ENCODE data around the gene USPL1. TPM values are rescaled to one million over a fixed set of nuclear protein-coding genes. Genes with fewer than 3 reads are reported as not detected.

USPL1 gene
- polyA plus RNA-seq, 1 donor from 2014 or later: 60.1 TPM

DNA sequence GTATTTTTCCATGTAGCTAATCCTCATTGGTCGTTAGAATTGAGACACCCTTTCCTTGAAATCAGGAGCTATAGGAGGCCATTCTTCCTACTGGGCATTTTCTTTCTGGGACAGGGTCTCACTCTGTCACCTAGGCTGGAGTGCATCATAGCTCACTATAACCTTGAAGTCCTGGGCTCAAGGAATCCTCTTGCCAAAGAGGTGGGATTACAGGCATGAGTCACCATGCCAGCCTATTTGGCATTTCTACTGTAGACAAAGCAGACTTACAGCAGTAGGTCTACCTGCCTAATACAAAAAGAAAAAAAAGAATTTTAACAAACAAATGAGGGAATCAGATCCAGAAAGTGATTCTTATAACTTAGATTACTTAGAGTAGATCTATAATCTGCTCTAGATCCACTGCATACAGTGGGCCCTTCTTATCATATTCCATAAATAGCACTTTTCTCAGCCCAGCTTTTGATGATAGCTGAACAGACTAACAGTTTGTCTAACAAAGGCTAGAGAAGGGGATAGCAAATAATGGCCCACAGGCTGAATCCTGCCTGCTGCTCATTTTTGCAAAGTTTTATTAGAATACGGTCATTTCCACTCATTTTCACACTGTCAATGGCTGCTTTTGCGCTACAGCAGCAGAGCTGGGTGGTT lies 36.7 kb upstream of the USPL1 start:
- Histone ChIP-seq H2AFZ (ENCODE audit: low read depth, low read length) (no peak overlapping the region), H3K27ac (ENCODE audit: low read length) (no peak overlapping the region), H3K9me3 (ENCODE audit: low read length) (no peaks in the 10 kb centered on the region), H4K20me1 (ENCODE audit: insufficient read depth) (no peaks in the 10 kb centered on the region), H3K9ac (ENCODE audit: low read length) (no peak overlapping the region), H3K4me2 (ENCODE audit: low read length) (no peak overlapping the region), H3K9me2 (ENCODE audit: insufficient read depth, low read length) (no peaks in the 10 kb centered on the region), H3F3A (ENCODE audit: insufficient read depth, low read length, poor library complexity, severe bottlenecking) (no peaks in the 10 kb centered on the region), H3K36me3 (ENCODE audit: insufficient read depth, low read length) (no peaks in the 10 kb centered on the region), H3K4me3 (ENCODE audit: low read length) (no peak overlapping the region), H3K79me2 (replicated peaks; ENCODE audit: insufficient read depth, low read length) (no peaks in the 10 kb centered on the region), H3K27me3 (ENCODE audit: insufficient read depth, low read depth, low read length) (no peaks in the 10 kb centered on the region)
- TF ChIP-seq EZH2 (IDR thresholded peaks at IDR 0.05; ENCODE audit: borderline replicate concordance, insufficient read depth, low read length, poor library complexity, severe bottlenecking): no peak
- TF ChIP-seq EP300 (conservative IDR thresholded peaks at IDR 0.05; ENCODE audit: poor library complexity, severe bottlenecking): no peak
- no peak for TF ChIP-seq SMC3 (conservative IDR thresholded peaks at IDR 0.05; ENCODE audit: poor library complexity)
- TF ChIP-seq TAF1 (IDR thresholded peaks at IDR 0.05; ENCODE audit: low read depth): no peak
- TF ChIP-seq RAD21 (conservative IDR thresholded peaks at IDR 0.05): no peak
- TF ChIP-seq, protein P1, sequence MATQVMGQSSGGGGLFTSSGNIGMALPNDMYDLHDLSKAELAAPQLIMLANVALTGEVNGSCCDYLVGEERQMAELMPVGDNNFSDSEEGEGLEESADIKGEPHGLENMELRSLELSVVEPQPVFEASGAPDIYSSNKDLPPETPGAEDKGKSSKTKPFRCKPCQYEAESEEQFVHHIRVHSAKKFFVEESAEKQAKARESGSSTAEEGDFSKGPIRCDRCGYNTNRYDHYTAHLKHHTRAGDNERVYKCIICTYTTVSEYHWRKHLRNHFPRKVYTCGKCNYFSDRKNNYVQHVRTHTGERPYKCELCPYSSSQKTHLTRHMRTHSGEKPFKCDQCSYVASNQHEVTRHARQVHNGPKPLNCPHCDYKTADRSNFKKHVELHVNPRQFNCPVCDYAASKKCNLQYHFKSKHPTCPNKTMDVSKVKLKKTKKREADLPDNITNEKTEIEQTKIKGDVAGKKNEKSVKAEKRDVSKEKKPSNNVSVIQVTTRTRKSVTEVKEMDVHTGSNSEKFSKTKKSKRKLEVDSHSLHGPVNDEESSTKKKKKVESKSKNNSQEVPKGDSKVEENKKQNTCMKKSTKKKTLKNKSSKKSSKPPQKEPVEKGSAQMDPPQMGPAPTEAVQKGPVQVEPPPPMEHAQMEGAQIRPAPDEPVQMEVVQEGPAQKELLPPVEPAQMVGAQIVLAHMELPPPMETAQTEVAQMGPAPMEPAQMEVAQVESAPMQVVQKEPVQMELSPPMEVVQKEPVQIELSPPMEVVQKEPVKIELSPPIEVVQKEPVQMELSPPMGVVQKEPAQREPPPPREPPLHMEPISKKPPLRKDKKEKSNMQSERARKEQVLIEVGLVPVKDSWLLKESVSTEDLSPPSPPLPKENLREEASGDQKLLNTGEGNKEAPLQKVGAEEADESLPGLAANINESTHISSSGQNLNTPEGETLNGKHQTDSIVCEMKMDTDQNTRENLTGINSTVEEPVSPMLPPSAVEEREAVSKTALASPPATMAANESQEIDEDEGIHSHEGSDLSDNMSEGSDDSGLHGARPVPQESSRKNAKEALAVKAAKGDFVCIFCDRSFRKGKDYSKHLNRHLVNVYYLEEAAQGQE (IDR thresholded peaks at IDR 0.05; ENCODE audit: borderline replicate concordance): no peak
- TF ChIP-seq MXI1 (conservative IDR thresholded peaks at IDR 0.05; ENCODE audit: poor library complexity, severe bottlenecking): no peak
- TF ChIP-seq, protein P2, sequence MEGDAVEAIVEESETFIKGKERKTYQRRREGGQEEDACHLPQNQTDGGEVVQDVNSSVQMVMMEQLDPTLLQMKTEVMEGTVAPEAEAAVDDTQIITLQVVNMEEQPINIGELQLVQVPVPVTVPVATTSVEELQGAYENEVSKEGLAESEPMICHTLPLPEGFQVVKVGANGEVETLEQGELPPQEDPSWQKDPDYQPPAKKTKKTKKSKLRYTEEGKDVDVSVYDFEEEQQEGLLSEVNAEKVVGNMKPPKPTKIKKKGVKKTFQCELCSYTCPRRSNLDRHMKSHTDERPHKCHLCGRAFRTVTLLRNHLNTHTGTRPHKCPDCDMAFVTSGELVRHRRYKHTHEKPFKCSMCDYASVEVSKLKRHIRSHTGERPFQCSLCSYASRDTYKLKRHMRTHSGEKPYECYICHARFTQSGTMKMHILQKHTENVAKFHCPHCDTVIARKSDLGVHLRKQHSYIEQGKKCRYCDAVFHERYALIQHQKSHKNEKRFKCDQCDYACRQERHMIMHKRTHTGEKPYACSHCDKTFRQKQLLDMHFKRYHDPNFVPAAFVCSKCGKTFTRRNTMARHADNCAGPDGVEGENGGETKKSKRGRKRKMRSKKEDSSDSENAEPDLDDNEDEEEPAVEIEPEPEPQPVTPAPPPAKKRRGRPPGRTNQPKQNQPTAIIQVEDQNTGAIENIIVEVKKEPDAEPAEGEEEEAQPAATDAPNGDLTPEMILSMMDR (IDR thresholded peaks at IDR 0.05; ENCODE audit: poor library complexity, severe bottlenecking): no peak
- no peak for TF ChIP-seq POLR2AphosphoS5 (IDR thresholded peaks at IDR 0.05)

GRCh38 chr13:30581582-30581981 lies 36.1 kb upstream of the USPL1 start:
- no peak for TF ChIP-seq TAF1 (IDR thresholded peaks at IDR 0.05; ENCODE audit: low read depth)
- TF ChIP-seq, protein P2 (IDR thresholded peaks at IDR 0.05; ENCODE audit: poor library complexity, severe bottlenecking): no peak
- TF ChIP-seq EZH2 (IDR thresholded peaks at IDR 0.05; ENCODE audit: borderline replicate concordance, insufficient read depth, low read length, poor library complexity, severe bottlenecking): no peak
- TF ChIP-seq, protein P1 (IDR thresholded peaks at IDR 0.05; ENCODE audit: borderline replicate concordance): no peak
- no peak for TF ChIP-seq RAD21 (conservative IDR thresholded peaks at IDR 0.05)
- TF ChIP-seq MXI1 (conservative IDR thresholded peaks at IDR 0.05; ENCODE audit: poor library complexity, severe bottlenecking): no peak
- no peak for TF ChIP-seq EP300 (conservative IDR thresholded peaks at IDR 0.05; ENCODE audit: poor library complexity, severe bottlenecking)
- no peak for TF ChIP-seq POLR2AphosphoS5 (IDR thresholded peaks at IDR 0.05)
- no peak for TF ChIP-seq SMC3 (conservative IDR thresholded peaks at IDR 0.05; ENCODE audit: poor library complexity)
- Histone ChIP-seq H3K9me3 (ENCODE audit: low read length) (no peaks in the 10 kb centered on the region), H3K9me2 (ENCODE audit: insufficient read depth, low read length) (no peaks in the 10 kb centered on the region)

More at GRCh38 chr13:30581582-30581981, 36.1 kb upstream of the USPL1 start:
- Histone ChIP-seq H3F3A (ENCODE audit: insufficient read depth, low read length, poor library complexity, severe bottlenecking) (no peaks in the 10 kb centered on the region), H2AFZ (ENCODE audit: low read depth, low read length) (no peak overlapping the region), H3K9ac (ENCODE audit: low read length) (no peak overlapping the region), H3K4me3 (ENCODE audit: low read length) (no peak overlapping the region), H3K36me3 (ENCODE audit: insufficient read depth, low read length) (no peaks in the 10 kb centered on the region), H3K27me3 (ENCODE audit: insufficient read depth, low read depth, low read length) (no peaks in the 10 kb centered on the region), H3K79me2 (replicated peaks; ENCODE audit: insufficient read depth, low read length) (no peaks in the 10 kb centered on the region), H3K4me2 (ENCODE audit: low read length) (no peak overlapping the region), H4K20me1 (ENCODE audit: insufficient read depth) (no peaks in the 10 kb centered on the region), H3K27ac (ENCODE audit: low read length) (no peak overlapping the region)

Data from neural cell (in vitro differentiated cells).